C4-2B (cell line): ENCODE measurements around the gene ANKS1B.

Experiments
- ZFX ChIP-seq: fragments of 450-650 bp; IDR thresholded peaks from 2 replicates; pipeline ENCODE4 v1.6.1; 2017
- TF ChIP-seq, protein P1 (sequence below): fragments of 450-650 bp; conservative IDR thresholded peaks from 2 replicates; pipeline ENCODE4 v1.5.1; 2017; ENCODE audit warnings: mild to moderate bottlenecking

DNA sequence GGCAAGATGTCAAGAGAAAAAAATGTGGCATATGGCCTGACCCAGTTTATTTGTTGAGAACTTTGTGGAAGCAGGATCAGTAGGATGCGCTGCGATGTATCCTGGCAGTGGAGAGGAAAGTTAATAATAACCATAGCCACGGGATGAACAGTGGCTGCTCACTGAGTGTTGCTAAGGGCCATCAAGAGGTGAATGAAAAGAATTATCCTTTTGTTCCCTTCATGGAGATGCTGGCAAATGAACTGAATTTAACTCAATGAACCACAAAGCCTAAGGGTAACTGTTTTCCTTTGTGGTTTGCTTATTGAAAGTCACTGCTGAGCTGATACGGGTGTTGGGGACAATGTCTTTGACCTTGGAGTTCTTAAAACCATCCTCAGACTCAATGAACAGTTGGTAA is 863.2 kb downstream of the ANKS1B start:
- TF ChIP-seq, protein P1, sequence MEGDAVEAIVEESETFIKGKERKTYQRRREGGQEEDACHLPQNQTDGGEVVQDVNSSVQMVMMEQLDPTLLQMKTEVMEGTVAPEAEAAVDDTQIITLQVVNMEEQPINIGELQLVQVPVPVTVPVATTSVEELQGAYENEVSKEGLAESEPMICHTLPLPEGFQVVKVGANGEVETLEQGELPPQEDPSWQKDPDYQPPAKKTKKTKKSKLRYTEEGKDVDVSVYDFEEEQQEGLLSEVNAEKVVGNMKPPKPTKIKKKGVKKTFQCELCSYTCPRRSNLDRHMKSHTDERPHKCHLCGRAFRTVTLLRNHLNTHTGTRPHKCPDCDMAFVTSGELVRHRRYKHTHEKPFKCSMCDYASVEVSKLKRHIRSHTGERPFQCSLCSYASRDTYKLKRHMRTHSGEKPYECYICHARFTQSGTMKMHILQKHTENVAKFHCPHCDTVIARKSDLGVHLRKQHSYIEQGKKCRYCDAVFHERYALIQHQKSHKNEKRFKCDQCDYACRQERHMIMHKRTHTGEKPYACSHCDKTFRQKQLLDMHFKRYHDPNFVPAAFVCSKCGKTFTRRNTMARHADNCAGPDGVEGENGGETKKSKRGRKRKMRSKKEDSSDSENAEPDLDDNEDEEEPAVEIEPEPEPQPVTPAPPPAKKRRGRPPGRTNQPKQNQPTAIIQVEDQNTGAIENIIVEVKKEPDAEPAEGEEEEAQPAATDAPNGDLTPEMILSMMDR, result no peak
- no peak for TF ChIP-seq ZFX
